22Rv1 (cell line): ENCODE results near the gene DUSP16.

Experiments
- ZFX ChIP-seq: fragments of 450-650 bp; IDR thresholded peaks from 2 replicates; pipeline ENCODE4 v1.6.1; 2017; ENCODE audit warnings: antibody characterized with exemption, borderline replicate concordance
- TF ChIP-seq, protein P1 (sequence below): fragments of 450-650 bp; IDR thresholded peaks from 2 replicates; pipeline ENCODE4 v1.5.1; 2017; ENCODE audit warnings: mild to moderate bottlenecking

DNA sequence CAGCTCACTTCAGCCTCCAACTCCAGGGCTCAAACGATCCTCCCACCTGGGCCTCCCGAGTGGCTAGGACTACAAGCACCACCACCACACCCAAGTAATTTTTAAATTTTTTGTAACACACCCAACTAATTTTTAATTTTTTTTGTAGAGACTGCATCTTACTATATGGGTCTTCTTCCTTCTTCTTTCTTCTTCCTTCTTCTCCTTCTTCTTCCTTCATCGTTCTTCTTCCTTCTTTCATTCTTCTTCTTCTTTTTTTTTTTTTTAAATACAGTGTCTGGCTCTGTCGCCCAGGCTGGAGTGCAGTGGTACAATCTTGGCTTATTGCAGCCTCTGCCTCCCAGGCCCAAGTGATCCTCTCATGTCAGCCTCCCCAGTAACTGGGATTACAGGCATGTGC lies 48.0 kb upstream of the DUSP16 start:
- TF ChIP-seq, protein P1, sequence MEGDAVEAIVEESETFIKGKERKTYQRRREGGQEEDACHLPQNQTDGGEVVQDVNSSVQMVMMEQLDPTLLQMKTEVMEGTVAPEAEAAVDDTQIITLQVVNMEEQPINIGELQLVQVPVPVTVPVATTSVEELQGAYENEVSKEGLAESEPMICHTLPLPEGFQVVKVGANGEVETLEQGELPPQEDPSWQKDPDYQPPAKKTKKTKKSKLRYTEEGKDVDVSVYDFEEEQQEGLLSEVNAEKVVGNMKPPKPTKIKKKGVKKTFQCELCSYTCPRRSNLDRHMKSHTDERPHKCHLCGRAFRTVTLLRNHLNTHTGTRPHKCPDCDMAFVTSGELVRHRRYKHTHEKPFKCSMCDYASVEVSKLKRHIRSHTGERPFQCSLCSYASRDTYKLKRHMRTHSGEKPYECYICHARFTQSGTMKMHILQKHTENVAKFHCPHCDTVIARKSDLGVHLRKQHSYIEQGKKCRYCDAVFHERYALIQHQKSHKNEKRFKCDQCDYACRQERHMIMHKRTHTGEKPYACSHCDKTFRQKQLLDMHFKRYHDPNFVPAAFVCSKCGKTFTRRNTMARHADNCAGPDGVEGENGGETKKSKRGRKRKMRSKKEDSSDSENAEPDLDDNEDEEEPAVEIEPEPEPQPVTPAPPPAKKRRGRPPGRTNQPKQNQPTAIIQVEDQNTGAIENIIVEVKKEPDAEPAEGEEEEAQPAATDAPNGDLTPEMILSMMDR: no peak
- no peak for TF ChIP-seq ZFX
